Stimulated activated CD8-positive, alpha-beta memory T cell treated with anti-CD3 and anti-CD28 coated beads, Interleukin-4, amount 100 ng/mL, for 4 hours (primary cell): Measurements from ENCODE around the gene ACOXL.

Experiments used
- DNase-seq, 2 donors: peaks; one replicate each; pipeline ENCODE4 v3.0.0-alpha.2; 2020; ENCODE audit warnings: low read depth in 2 of 2, low spot score in 1 of 2

ACOXL gene

DNA sequence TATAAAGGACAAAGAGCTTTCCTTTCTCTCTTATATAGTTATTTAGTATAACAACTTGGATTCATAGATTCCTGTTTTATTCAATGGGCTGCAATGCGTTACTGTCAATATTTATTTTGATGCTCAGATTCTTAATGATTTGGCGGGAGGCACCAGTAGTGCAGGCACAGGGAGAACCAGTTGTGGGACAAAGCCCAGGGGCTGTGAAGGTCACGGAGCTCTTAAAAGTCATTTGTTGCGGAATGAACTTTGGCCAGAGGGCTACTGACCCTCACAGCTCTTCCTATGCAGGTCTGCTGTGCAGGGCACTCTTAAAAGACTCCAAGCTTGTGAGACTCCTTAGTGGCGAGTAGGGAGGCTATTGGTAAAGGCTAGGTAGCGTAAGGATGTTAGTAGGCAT lies 422.4 kb downstream of the ACOXL start:
- DNase-seq = no peak

DNA sequence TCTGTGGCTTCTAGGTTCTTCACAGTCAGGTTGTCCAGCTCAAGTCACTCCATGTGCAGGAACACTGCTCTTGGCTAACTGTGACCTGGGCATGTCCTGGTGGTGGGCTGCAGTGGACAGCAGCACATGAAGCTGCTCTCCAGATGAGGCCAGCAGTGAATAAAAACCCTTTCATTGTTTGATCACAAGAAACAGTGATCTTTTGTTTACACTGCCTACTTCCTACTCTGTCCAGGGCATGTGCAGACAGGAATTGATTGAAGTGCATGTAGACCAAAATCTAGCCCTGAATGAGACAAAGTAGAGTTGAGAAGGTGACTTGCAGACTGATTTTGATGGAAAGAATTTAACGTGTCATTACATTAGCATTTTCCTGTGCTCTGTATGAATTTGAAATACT lies 423.2 kb downstream of the ACOXL start:
- no peak for DNase-seq

DNA sequence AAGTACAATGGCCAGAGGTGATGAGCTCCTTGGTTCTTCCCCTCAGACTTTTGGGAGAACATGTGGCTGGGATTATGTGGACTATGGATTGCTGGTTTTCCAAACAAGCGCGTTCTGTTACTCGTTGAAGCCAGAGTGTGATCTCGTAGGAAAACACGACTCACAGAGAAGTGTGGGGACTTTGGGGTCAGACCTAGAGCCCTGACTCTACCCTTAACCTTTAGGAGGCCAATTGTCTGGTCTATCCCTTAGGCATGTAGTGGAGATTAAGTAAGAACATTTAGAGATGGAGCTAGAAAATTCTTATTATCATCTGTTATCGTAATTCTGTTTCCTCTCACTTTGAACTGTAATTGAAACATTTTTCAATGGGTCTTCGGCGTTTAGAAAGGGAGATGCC lies 424.2 kb downstream of the ACOXL start:
- DNase-seq = no peak

DNA sequence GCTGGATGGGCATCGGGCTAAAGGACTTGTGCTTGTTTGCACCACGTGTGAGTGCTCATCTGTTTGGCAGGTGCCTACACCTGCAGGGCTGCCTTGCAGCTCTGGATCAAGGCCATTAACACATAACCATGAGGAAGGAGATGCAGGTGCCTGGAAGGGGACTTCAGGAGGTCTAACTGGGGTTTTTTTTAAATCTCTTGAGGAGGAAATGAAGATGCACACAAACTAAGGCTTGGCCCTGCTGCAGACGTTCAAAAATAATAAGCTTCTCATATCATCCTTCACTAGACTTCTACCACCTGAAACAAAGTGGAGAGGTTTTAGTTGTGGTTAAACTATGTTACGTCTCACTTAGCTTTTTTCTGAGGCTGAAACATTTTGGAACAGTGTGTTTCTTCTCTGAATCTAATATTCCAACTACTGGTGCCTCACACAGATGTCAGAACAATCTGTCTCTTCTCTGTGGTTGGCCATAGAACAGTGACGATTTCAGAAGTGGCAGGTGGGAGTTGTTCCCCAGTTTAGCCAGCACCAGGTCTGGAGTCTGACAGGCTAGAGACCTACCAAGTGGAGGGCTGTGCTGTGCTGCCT lies 424.8 kb downstream of the ACOXL start:
- DNase-seq = no peak

DNA sequence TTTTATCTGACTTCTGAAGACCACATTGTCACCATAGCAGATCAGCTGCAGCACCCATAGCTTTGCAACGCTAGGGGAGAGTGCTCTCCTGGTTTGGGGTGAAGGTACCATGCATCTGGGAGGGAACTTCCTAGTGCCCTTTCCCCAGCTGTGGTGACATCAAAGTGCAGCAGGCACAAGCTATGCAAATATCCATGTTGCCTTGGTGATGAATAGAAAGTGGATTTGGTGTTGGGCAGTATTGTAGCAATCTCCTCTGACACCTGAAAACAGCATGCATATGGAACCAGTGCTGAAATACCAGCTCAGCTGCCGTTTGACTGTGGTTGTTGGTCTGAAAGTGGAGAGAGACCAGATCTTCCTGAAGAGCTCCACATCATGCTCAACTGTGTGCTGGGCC lies 425.4 kb downstream of the ACOXL start:
- no peak for DNase-seq

DNA sequence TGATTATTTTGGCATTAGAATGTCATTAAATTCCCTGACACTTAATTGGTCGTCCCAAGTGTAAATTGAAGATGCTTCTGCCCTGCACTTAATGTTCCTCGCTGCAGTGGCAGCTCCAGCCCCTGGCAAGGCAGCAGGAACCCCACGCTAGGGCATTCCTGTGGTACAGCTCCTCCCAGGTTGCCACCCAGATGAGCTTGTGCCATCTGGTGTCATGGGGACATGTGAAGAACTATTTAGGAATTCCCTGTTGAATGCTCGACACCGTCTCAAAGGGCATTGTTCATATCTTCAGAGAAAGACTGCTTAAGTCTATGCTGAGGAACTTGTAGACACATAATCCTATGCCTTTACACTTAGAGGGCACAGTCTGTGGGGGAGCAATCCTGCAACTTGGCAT lies 427.3 kb downstream of the ACOXL start:
- DNase-seq = no peak

DNA sequence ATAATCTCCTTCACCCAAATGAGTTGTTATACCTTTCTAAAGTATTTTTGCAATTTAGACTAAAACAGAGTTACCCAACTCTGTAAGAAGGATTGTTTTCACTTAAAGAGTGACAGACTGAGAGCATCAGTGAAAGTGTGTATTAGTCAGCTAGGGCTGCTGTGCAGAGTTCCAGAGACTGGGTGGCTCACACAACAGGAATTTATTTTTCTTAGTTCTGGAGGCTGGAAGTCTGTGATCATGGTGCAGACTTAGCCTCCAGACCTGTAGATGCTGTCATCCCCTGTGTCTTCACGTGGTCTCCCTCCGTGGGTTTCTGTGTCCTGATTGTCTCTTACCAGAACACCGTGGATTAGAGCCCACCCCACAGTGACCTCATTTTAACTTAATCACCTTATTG lies 428.4 kb downstream of the ACOXL start:
- DNase-seq = no peak

DNA sequence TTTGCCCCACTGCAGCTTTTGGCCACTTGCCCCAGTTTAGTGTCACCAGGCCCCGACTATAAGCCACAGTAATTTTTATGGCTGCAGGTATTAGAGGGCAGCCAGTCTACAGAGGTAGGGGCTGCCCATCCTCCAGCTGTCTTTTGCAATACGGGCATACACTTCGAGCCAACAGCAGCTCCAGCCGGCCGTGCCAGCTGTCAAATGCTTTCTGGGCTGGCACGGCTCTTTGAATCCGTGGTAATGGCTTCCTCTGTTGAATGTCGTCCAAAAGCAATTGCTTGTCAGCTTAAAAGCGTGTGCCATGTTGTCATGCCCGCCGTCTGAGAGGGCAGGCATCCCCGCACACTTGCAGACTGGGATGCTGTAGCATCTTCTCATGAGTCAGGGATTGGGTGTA lies 429.6 kb downstream of the ACOXL start:
- no peak for DNase-seq

DNA sequence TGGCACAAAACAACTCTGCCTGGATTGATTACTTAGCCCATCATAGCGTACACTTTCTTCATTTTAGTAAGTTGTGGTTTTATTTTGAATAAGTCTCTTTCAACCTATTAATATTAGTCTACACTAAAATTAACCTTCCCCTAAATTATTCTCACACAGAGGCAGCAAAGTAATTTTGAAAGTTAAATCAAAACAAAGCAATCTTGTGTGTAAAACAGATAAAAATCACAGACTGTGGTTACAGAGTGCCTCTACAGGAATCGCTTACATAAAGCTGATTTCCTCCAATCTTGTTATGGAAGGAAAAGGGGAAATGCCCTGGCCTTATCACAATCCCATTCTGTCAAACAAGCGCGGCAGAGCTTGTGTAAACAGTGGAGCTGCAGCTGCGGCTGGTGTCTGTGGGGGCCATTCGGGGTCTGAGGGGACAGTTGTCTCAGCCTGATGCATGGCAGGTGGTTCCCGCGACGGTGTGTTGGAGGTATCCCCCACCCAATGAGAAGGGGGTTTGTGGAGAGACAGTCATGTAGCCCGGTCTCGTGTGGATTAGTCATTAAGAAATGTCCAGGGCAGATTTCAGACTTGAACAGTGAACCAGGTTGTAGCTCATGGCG lies 430.5 kb downstream of the ACOXL start:
- no peak for DNase-seq

DNA sequence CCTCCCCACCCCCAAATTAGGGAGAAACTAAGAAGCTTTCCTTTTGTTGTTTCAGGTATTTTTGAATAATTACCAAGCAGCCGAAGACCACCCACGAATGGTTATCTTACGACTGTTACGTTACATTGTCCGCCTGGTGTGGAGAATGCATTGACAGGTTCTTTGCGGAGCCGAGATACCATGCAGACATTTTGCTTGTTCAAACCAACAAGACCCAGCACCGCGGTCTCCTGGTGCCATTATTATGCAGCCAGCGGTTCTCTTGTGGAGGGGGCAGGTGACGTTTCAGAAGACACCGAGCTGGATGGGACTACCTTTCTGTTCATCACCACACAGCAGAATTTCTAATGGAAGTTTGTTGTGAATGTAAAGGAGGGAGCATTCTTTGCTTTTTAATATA lies 431.7 kb downstream of the ACOXL start:
- no peak for DNase-seq

DNA sequence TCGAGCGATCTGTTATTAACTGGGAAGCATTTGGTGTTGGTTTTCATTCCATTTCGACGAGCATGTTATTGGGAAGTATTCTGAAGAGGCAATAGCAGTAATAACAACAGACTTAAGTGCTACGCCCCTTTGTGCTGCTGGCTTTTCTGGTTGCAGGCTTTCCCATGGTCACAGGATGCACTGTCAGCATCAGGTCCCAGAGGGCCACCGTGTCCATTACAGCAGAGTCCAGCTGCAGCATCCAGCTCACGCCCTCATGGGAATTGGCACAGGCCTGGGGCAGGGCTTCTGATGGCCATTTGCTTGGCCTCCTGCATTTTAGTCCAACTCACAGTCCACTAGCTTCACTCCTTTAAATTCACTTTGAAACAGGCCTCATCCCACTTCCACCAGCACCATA lies 432.7 kb downstream of the ACOXL start:
- DNase-seq = no peak

DNA sequence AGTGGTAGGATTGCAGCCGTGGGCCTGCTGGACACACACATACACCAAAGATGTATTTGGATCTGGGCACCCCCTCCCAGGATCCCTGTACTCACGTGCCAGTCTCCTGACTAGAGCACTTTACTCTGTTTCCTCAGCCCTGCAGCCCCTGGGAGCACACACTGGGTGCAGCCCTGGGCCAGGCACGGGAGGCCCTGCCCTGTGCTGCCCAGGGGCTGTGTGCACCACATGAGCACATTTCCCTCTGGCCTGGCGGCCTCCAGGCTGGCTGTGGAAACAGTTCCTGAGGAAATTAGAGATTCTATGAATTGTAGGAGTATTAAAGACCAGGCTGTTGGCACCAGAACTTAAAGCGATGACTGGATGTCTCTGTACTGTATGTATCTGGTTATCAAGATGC lies 433.7 kb downstream of the ACOXL start:
- DNase-seq = no peak

DNA sequence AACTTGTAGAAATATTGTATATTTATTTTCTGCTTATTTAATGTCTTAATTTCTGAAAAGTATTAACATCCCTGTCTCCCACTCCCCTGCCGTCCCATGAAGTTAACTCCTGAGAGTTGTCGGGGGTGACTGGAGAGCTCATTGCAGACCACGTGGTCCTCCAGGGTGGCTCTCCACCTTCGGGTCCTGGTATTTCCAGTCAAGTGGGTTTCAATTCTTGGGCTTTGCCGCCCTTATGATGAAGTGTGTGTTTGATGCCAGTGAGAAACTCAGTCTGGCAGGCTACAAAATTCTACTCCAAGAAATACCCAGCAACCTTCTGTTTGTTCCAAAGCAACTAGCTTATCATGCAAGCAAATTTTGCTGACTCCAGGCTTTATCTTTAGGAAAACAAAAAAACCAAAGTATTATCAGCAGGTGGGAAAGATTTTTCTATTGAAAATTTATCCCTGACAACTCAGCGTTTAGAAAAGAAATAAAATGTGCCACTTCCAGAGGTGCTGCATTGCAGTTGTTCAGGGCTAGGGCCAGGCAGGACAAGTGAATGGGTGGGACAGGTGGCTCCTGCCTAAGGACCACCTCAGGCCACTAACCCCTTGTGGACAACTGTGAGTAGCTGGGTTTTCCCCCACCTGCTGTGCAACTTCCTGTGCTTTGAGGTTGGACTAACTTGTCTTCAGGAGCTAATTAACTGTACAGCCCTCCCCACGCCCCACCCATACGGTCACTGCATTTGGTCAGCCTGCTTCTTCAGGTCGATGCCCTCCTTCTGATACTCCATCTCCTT lies 434.9 kb downstream of the ACOXL start:
- no peak for DNase-seq

DNA sequence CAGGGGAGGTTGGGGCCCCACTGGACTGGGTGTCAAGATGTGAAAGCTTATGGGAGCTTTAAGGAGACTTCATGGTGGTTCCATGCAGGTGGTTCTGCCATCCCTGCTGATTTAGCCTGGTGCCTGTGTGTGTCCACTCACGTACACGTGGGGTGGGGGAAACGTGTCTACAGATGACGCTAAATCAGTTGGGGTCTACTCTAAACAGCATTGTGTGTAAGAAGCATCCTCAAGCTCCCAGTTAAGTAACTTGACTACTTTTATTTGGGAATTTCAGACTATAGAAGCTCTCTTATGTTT lies 435.4 kb downstream of the ACOXL start:
- DNase-seq = no peak
